Measurements from ENCODE around the gene RNF6.
"Not testable (repeated sequence)": the region's sequence is repeated elsewhere in the genome, so short reads cannot be mapped to it uniquely, and the experiment has no call there.

The RNF6 gene

DNA sequence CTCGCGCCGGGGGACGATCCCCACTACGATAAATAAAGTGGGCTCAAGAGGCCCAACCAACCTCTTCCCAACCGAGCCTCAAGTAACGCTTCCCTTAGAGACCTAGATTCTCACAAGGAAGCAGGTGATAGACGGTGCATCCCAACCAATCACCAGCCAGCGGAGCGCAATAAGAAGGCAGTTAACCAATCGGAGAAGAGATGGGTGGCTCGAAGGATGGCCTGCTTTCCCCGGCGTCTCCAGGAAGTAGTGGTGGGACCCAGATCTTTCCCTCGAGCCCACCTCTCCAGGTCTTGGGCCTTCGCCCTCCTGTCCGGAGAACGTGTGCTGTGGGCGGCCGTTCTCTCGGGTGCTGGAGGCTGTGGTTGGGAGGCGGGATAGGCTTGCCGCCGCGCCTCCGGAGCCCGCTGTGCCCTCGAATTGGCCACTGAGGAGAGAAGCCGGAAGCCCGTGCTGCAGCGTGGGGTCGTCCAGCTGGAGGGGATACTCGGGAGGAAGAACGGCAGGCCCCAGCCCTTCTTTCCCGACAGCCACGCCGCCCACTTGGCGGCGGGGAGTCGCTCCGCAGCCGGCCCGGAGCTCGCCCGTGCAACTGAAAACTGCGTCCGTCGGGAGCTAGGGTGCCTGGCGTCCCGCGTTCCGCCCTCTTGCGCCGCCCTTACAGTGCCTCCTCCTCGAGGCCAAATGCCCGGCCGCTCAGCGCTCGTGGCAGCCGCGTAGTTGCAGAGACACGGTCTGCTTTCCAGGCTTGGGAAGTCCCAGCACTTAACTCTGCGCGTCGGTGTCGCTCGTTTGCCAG, at the start of gene RNF6:
Gene RNF6, minus strand, starts transcription at position 594 of the 799 bp plus-strand sequence. CDS start 2,665 bp downstream, outside the sequence.
- peak; percentile 83 for FAIRE-seq

- no peak for FAIRE-seq
Measured at GRCh38 chr13:26270707-26271106, 48.6 kb upstream of the RNF6 start.

GRCh38 chr13:26266311-26266710, 44.2 kb upstream of the RNF6 start:
- no peak for FAIRE-seq

DNA sequence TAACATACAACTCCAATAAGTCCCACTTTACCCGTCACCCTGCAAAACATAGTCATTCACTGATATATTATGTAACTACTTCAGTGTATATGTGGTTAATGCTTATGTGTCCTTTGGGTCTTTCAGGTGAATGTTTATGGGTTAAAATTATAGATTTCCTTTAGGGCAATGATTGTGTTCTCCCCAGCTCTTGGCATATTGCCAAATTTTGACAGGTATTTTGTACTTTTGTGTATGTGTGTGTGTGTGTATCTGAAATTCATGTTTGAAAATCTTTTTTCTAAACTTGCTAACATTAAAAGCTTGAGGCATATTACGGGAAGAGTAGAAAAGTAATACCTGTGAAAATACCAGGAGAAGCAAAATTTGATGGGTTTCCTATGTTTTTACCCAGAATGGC, 40.0 kb upstream of the RNF6 start:
- no peak for FAIRE-seq

DNA sequence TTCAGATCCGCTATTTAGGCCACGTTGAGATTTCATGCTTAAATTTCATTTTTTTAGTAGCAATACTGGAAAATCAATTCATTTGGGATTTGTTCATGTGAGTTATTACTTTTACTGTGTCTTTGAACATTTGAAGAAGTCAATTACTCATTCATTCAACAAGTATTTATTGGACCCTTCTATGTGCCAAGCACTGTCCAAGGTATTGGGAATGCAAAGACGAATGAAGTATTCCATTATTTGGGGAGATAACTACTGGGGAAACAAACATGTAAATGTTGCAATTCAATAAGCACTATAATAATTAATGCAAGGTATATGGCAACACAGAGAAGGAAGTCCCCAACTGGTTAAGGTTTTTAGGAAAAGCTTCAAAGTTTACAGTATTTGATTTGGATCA, 37.5 kb upstream of the RNF6 start:
- FAIRE-seq = no peak

- no peak for FAIRE-seq
Measured at GRCh38 chr13:26257049-26257448, 34.9 kb upstream of the RNF6 start.

DNA sequence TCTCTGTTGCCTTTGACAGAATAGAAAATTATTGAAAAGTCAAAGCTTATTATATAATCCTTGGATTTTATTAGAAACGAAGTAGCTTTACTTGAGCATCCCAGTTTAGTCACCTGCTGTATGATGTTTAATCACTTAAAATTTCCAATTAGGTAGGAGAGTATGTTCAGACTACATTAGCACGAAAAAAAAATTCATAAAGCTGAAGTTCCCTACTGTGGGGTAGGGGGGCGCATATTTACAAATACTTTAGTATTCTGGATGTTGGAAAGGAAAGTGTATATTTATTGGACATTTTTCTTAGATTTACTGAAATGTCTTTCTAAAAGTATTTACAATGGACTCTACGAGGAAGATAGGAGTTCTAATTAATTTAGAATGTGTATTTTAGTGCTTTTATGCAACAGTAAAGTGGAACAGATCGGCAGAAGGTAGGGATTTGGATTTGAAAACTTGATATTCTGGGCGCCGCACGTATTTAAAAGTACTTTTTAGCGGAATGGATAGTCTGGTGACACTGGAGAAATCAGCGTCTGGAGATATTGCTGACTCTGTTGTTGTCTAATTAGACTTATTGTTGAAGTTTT, 33.7 kb upstream of the RNF6 start:
- FAIRE-seq = no peak

DNA sequence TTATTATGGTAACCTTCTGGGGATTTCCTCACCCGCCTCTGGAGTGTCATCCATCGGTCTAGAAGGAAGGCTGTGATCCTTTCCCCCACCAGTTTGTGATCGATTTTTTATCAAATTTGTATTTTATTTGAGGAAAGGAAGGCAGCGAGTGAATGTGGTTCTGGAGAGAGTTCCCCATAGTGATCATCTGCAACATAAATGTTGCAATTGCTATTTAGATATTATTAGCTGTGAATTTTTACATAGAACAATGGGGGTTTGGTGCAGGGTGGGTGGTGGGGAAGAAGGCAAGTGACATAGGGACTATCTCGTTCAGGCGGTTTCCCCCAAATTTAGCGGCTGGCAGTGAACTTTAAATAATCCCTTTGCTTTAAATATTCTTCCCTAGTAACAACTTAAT, 33.0 kb upstream of the RNF6 start:
- FAIRE-seq = no peak

GRCh38 chr13:26254583-26255111, 32.5 kb upstream of the RNF6 start:
- FAIRE-seq = no peak

DNA sequence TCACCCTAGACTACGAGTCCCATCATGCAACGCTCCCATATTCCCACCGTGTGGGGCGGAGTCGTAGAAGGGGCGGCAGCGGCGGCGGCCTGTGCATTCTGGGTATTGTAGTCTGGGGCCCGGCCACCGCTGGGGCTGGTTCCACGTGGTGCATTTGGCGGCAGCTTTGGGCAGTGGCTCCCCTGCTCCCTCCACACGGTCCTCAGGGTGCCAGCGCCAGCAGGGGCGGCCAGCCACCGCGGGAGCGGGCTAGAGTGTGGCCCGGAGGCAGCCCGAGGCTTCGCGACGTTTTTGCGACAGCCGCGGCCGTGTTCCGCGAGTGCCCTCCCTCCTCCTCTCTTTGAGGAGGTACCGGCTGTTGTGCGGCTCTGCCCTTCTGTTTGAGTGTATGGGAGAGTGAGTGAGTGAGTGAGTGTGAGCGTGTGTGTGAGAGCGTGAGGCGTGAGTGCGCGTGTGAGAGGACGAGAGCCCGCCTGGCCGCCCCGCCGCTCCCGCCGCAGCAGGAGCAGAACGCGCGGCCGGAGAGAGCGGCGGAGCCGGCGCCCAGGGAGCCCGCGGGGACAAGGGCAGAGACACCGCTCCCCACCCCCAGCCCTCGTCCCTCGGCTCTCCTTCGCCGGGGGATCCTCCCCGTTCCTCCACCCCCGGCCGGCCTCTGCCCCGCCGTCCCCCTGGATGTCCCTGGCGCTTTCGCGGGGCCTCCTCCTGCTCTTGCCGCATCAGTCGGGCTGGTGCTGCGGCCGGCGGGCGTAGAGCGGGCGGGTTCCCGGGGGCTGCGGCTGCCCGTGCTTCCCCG, 31.9 kb upstream of the RNF6 start, which contains the start of gene CDK8:
Gene CDK8, plus strand, starts transcription at position 343 of the 796 bp plus-strand sequence. CDS start 513 bp downstream, outside the sequence.
- FAIRE-seq = no peak

- no peak for FAIRE-seq
Measured at GRCh38 chr13:26253262-26253786, 31.2 kb upstream of the RNF6 start.

DNA sequence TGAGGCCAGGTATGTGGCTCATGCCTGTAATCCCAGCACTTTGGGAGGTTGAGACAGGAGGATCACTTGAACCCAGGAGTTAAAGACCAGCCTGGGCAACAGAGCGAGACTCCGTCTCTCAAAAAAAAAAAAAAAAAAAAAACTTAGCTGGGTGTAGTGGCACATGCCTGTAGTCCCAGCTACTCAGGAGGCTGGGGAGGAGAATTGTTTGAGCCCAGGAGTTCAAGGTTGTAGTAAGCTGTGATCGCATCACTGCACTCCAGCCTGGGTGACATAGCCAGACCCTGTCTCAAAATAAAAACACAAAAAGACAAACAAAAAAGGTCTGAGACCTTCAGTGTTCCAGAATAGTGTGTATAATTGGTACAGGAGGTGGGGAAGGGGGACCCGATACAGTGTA, 29.9 kb upstream of the RNF6 start:
- not testable (repeated sequence) for FAIRE-seq

DNA sequence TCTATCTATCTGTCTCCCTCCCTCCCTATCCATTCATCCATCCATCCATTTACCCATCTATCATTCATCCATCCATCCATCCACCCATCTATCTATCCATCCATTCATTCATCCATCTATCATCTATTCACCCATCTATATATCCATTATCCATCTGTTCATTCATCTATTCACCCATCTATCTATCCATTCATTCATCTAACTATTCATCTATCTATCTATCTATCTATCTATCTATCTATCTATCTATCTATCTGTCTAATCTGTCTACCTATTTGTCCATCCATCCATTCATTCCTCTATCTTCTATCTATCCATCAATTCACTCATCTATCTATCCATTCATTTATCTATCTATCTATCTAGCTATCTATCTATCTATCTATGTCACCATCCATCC, 27.4 kb upstream of the RNF6 start:
- FAIRE-seq = no peak

- FAIRE-seq = no peak
Measured at GRCh38 chr13:26247608-26248007, 25.5 kb upstream of the RNF6 start.

DNA sequence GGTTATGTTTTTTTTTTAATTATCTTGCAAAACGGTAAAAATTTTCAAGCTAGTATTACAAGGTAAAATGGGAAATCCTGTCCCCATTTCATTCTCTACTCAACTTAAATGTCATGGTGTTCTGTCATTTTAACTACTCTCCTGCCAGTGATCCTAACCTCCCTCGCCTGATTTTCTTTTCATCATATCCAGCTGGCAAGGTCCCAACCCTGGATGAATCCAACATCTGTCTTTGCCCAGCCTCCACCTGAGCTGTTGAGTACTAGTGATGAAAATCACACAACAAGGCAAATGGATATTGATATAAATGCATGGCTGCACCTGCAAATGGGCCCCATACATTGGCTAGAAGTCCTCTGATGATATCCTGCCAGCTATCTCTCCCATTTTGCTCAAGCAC, 24.9 kb upstream of the RNF6 start:
- FAIRE-seq = no peak

GRCh38 chr13:26246154-26246553, 24.0 kb upstream of the RNF6 start:
- no peak for FAIRE-seq

- no peak for FAIRE-seq
Measured at GRCh38 chr13:26236296-26236695, 14.2 kb upstream of the RNF6 start.

DNA sequence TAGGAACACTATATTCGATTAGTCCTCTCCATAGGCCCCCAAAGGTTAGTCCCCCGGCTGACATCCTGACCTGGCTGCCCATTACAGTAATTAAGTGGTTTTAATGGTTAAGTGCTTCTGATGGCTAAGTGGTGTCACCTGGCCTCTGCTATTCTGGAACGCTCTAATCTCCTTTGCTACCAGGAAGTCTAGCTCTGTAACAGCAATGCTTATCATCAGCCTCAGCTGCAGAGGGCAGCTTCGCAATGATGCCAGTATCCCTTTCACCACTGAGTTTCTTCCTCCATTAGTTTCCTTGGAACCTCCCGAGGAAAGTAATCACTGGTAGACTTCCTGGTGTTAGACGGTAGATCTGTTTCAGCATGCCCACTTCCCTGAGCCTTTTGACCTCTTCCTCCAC, 8.6 kb upstream of the RNF6 start:
- no peak for FAIRE-seq

DNA sequence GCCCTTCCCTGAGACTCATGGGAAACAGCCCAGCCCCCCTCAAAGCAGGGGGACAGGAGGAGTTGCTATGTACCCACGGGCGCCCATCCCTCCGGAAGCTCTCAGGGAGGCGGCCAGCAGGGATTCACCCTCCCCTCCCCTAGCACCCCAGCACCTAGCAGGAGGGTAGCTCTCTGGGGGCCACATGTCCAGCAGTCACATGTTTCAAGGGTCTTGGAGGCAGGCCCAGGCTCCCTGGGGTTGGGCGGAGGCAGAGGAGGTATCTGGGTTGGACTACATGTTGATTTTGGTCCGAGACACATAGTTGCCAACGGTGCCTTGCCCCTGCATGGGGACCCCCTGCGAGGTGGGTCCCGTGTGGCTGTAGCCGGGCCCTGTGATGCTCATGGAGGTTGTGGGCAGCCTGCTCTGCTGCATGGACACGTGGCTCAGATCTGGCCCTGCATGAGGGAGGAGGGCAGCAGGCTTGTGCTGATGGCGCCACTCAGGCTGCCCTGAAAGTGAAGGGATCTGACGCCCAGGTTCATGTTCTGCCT, 7.0 kb upstream of the RNF6 start:
- FAIRE-seq = no peak

- FAIRE-seq = no peak
Measured at GRCh38 chr13:26228096-26228495, 6.0 kb upstream of the RNF6 start.

DNA sequence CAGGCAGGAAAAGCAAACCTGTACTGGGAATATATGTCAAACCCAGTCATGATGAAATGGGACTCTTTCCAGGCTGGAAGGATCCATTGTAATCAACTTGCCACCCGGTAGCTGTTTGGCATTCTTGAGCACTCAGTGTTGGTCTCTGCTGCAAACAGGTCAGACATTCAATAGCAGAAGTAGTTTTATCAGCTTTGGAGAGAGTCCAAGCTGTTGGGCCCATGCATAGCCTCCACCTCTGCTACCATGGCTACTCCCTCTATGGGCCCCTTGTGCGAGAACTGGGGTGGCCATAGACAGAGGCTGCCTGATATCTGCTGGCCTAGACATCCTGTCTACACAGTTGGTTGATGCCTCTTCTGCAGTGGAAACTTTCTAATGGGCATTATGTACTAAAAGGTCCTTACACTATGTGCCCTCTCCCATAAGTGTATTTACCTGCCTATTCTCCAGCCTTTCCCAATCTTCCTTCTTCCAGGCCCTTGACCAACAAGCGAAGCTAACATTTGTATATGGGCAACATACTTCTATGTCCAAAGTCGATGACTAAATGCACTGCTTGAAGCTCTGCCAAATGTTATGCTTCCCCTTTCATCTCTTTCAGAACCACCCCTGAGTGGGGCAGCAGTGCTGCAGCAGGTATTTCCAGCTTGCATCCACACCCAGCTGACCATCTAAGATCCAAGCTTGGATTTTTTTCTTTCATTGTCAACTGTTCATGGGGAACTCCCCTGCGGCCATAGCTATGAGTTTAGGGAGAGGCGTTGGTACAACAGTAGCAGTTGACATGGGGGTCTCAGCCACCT, 5.3 kb upstream of the RNF6 start:
- FAIRE-seq = no peak
